HepG2 (cell line): ENCODE results near the gene SHROOM1. TPM values are rescaled to one million over a fixed set of nuclear protein-coding genes. Genes with fewer than 3 reads are reported as not detected.
A peak's percentile ranks its signal among the peaks of the same experiment; 100 is the strongest.

Experiments used
- ARNT2 ChIP-seq: sonication (generic); formaldehyde crosslinking; IDR thresholded peaks from 2 replicates; pipeline ENCODE4 v1.8.0; 2022; ENCODE audit warnings: mild to moderate bottlenecking, low read depth, missing genetic modification reagents, moderate library complexity
- CBFB ChIP-seq: sonication (generic); formaldehyde crosslinking; IDR thresholded peaks from 2 replicates; pipeline ENCODE4 v1.4.0; 2020; ENCODE audit warnings: missing genetic modification reagents
- HOXA3 ChIP-seq: sonication (generic); formaldehyde crosslinking; IDR thresholded peaks from 2 replicates; pipeline ENCODE4 v1.5.0; 2020; ENCODE audit warnings: missing genetic modification reagents
- KLF15 ChIP-seq: sonication (generic); formaldehyde crosslinking; IDR thresholded peaks from 2 replicates; pipeline ENCODE4 v1.8.1; 2023; ENCODE audit warnings: borderline replicate concordance, mild to moderate bottlenecking, inconsistent platforms, missing genetic modification reagents, mixed read lengths
- KMT2B ChIP-seq: IDR thresholded peaks from 2 replicates; pipeline ENCODE4 v1.6.1; 2016; ENCODE audit warnings: missing genetic modification reagents, missing compliant biosample characterization
- MAF1 ChIP-seq: sonication (generic); formaldehyde crosslinking; IDR thresholded peaks from 2 replicates; pipeline ENCODE4 v1.5.0; 2020; ENCODE audit warnings: missing genetic modification reagents, borderline replicate concordance
- MATR3 ChIP-seq: sonication (generic); formaldehyde crosslinking; IDR thresholded peaks from 2 replicates; pipeline ENCODE4 v1.4.0; 2020; ENCODE audit warnings: missing genetic modification reagents
- MTF2 ChIP-seq: sonication (generic); formaldehyde crosslinking; IDR thresholded peaks from 2 replicates; pipeline ENCODE4 v1.5.0; 2020; ENCODE audit warnings: missing genetic modification reagents, borderline replicate concordance
- NCOR1 ChIP-seq: fragments of 200-600 bp; sonication (generic); IDR thresholded peaks from 2 replicates; pipeline ENCODE4 v1.7.0; 2017; ENCODE audit warnings: antibody characterized with exemption, low read length, borderline replicate concordance
- POLR2AphosphoS5 ChIP-seq: IDR thresholded peaks from 2 replicates; pipeline ENCODE4 v1.6.1; 2012; ENCODE audit warnings: low read depth, low read length
- REL ChIP-seq: sonication (generic); formaldehyde crosslinking; conservative IDR thresholded peaks from 2 replicates; pipeline ENCODE4 v1.8.0; 2022; ENCODE audit warnings: mild to moderate bottlenecking, missing genetic modification reagents, moderate library complexity
- SNRNP70 ChIP-seq: fragments of 200-400 bp; formaldehyde crosslinking; IDR thresholded peaks from 2 replicates; pipeline ENCODE4 v1.6.1; 2017; ENCODE audit warnings: mild to moderate bottlenecking, low read depth, low read length, moderate library complexity
- SOX13 ChIP-seq, 3 experiments: fragments of 450-650 bp in 1 of 3; sonication (generic) in 1 of 3; formaldehyde crosslinking in 1 of 3; IDR thresholded peaks in 2 of 3; conservative IDR thresholded peaks in 1 of 3; 2 replicates each; pipeline versions ENCODE4 v1.5.0 to v1.6.1; 2016 to 2020; ENCODE audit warnings: antibody characterized with exemption in 1 of 3, mild to moderate bottlenecking in 1 of 3, missing compliant biosample characterization in 1 of 3, missing genetic modification reagents in 1 of 3, moderate library complexity in 1 of 3
- TOE1 ChIP-seq: sonication (generic); formaldehyde crosslinking; IDR thresholded peaks from 2 replicates; pipeline ENCODE4 v1.4.0; 2020; ENCODE audit warnings: mild to moderate bottlenecking, missing genetic modification reagents
- ZFP41 ChIP-seq: sonication (generic); formaldehyde crosslinking; IDR thresholded peaks from 2 replicates; pipeline ENCODE4 v1.4.0; 2020; ENCODE audit warnings: mild to moderate bottlenecking, missing genetic modification reagents, borderline replicate concordance
- ZNF12 ChIP-seq: sonication (generic); formaldehyde crosslinking; IDR thresholded peaks from 2 replicates; pipeline ENCODE4 v1.5.0; 2020; ENCODE audit warnings: missing genetic modification reagents
- ZNF232 ChIP-seq: sonication (generic); formaldehyde crosslinking; IDR thresholded peaks from 2 replicates; pipeline ENCODE4 v1.4.0; 2020; ENCODE audit warnings: missing genetic modification reagents, borderline replicate concordance
- ZNF468 ChIP-seq: sonication (generic); formaldehyde crosslinking; IDR thresholded peaks from 2 replicates; pipeline ENCODE4 v1.8.0; 2022; ENCODE audit warnings: mild to moderate bottlenecking, moderate library complexity, missing genetic modification reagents
- ZNF737 ChIP-seq: sonication (generic); formaldehyde crosslinking; IDR thresholded peaks from 2 replicates; pipeline ENCODE4 v1.5.0; 2020; ENCODE audit warnings: missing genetic modification reagents, mild to moderate bottlenecking, borderline replicate concordance
- ZNF766 ChIP-seq: sonication (generic); formaldehyde crosslinking; IDR thresholded peaks from 2 replicates; pipeline ENCODE4 v1.5.0; 2020; ENCODE audit warnings: missing genetic modification reagents, borderline replicate concordance
- ZNF850 ChIP-seq: sonication (generic); formaldehyde crosslinking; conservative IDR thresholded peaks from 2 replicates; pipeline ENCODE4 v1.9.0; 2021; ENCODE audit warnings: mild to moderate bottlenecking, missing genetic modification reagents
- ZSCAN22 ChIP-seq: sonication (generic); formaldehyde crosslinking; IDR thresholded peaks from 2 replicates; pipeline ENCODE4 v1.4.0; 2020; ENCODE audit warnings: mild to moderate bottlenecking, missing genetic modification reagents
- polyA plus RNA-seq, 8 experiments: library from polyadenylated mRNA; depleted of rRNA in 3 of 8; stranded (reverse) in 7 of 8; unstranded in 1 of 8; fragments of >200 nt; fragmentation: Illumina TruSeq in 4 of 8; extraction: Trizol in 4 of 8; gene quantifications; 2 replicates each; pipeline versions ENCODE4 v1.2.1 to v1.2.3, GENCODE V29; 2011 to 2016; ENCODE audit warnings: low read depth in 4 of 8, missing spikeins in 1 of 8, mixed read lengths in 1 of 8; ENCODE audit not compliant: insufficient read depth in 1 of 8
- total RNA-seq, 5 experiments: library from RNA; depleted of rRNA; stranded (reverse); fragments of >200 nt; fragmentation: Illumina TruSeq; extraction: Trizol; gene quantifications; 2 replicates each; pipeline ENCODE4 v1.2.3, GENCODE V29; 2016; ENCODE audit warnings: low read depth in 1 of 5
- TF ChIP-seq, protein P1 (sequence below): IDR thresholded peaks from 2 replicates; pipeline ENCODE4 v1.6.1; 2016; ENCODE audit warnings: low read depth
- TF ChIP-seq, protein P2 (sequence below): sonication (generic); formaldehyde crosslinking; IDR thresholded peaks from 2 replicates; pipeline ENCODE4 v1.4.0; 2020; ENCODE audit warnings: missing genetic modification reagents
- TF ChIP-seq, protein P3 (sequence below): sonication (generic); formaldehyde crosslinking; IDR thresholded peaks from 2 replicates; pipeline ENCODE4 v1.5.1; 2020; ENCODE audit warnings: missing genetic modification reagents, mild to moderate bottlenecking, borderline replicate concordance
- TF ChIP-seq, protein P4 (sequence below): fragments of 450-650 bp; IDR thresholded peaks from 2 replicates; pipeline ENCODE4 v1.6.1; 2017

Gene SHROOM1
- total and polyA plus RNA-seq, 2 of the 13 experiments (the other 11 are each of a cell fraction or from before 2014, with no cell fraction given), result 18.2 to 25.7 TPM

DNA sequence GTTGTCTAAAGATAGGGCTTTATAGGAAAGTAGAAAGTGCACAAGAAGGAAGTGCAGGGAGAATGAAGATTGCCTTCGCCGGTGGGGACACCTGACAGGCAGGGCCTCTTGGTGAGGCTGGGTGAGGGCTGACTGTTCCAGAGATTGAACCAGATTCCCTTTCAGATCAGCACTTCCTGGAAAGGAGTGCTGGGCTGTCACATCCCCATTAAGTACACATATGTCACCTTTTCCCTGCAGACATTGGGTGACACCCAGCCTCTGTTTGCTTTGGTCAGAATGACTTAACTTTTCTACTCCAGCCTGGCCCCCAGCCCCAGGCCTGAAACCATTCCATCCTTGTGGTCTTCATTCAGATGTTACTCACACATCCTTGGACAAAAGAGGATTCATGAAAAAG is 7.4 kb upstream of the SHROOM1 start (continued):
- TF ChIP-seq REL (CRISPR knock-in tag), result no peak
- TF ChIP-seq MTF2, result no peak
- TF ChIP-seq ZNF737 (CRISPR knock-in tag), result no peak
- peak; percentile 56; the same call in 1 of the 2 replicates for TF ChIP-seq KMT2B
- TF ChIP-seq CBFB (CRISPR knock-in tag), result 0 out of 2 replicates have a peak, but pooled peaks have one; percentile 23
- no peak for TF ChIP-seq ZFP41 (CRISPR knock-in tag)
- TF ChIP-seq NCOR1, result no peak
- TF ChIP-seq SNRNP70, result no peak
- TF ChIP-seq, protein P1, sequence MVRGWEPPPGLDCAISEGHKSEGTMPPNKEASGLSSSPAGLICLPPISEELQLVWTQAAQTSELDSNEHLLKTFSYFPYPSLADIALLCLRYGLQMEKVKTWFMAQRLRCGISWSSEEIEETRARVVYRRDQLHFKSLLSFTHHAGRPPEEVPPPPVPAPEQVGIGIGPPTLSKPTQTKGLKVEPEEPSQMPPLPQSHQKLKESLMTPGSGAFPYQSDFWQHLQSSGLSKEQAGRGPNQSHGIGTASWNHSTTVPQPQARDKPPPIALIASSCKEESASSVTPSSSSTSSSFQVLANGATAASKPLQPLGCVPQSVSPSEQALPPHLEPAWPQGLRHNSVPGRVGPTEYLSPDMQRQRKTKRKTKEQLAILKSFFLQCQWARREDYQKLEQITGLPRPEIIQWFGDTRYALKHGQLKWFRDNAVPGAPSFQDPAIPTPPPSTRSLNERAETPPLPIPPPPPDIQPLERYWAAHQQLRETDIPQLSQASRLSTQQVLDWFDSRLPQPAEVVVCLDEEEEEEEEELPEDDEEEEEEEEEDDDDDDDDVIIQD (CRISPR knock-in tag), result no peak; the same call in 1 of the 2 replicates
- no peak for TF ChIP-seq MATR3 (CRISPR knock-in tag)
- TF ChIP-seq ZNF468 (CRISPR knock-in tag), result no peak
- TF ChIP-seq, protein P2, sequence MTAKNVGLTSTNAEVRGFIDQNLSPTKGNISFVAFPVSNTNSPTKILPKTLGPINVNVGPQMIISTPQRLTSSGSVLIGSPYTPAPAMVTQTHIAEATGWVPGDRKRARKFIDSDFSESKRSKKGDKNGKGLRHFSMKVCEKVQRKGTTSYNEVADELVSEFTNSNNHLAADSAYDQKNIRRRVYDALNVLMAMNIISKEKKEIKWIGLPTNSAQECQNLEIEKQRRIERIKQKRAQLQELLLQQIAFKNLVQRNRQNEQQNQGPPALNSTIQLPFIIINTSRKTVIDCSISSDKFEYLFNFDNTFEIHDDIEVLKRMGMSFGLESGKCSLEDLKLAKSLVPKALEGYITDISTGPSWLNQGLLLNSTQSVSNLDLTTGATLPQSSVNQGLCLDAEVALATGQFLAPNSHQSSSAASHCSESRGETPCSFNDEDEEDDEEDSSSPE (CRISPR knock-in tag), result no peak; the same call in 1 of the 2 replicates
- no peak for TF ChIP-seq ZNF850
- TF ChIP-seq TOE1 (CRISPR knock-in tag), result no peak
- TF ChIP-seq POLR2AphosphoS5, result peak; percentile 75
- no peak for TF ChIP-seq ARNT2 (CRISPR knock-in tag)
- TF ChIP-seq KLF15 (CRISPR knock-in tag), result no peak
- TF ChIP-seq MAF1 (CRISPR knock-in tag), result no peak
- TF ChIP-seq, protein P3, sequence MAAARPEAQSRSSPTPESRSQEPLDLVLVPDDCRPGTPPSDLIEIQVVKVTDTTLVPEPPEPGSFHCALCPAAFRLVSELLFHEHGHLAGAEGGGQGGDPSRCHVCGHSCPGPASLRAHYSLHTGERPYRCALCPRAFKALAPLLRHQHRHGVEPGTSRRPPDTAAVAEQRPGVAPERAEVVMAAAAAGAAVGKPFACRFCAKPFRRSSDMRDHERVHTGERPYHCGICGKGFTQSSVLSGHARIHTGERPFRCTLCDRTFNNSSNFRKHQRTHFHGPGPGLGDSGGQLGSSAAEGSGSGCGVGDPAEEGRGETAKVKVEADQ, result no peak; the same call in 1 of the 2 replicates
- no peak for TF ChIP-seq ZNF12 (CRISPR knock-in tag)
- no peak for TF ChIP-seq ZSCAN22
- no peak; the same call in 1 of the 2 replicates for TF ChIP-seq HOXA3 (CRISPR knock-in tag)
- TF ChIP-seq SOX13 (IDR thresholded peaks at IDR 0.05), result peak; percentile 11; the same call in 1 of the 2 replicates
- TF ChIP-seq SOX13 (CRISPR knock-in tag; conservative IDR thresholded peaks at IDR 0.05 in 1 of 2, IDR thresholded peaks at IDR 0.05 in 1 of 2), result peak in 1 of 2 experiments; percentile 74; a peak in 1 of 4 replicates
- peak; percentile 79; the same call in 1 of the 2 replicates for TF ChIP-seq ZNF766 (CRISPR knock-in tag)
- TF ChIP-seq, protein P4, sequence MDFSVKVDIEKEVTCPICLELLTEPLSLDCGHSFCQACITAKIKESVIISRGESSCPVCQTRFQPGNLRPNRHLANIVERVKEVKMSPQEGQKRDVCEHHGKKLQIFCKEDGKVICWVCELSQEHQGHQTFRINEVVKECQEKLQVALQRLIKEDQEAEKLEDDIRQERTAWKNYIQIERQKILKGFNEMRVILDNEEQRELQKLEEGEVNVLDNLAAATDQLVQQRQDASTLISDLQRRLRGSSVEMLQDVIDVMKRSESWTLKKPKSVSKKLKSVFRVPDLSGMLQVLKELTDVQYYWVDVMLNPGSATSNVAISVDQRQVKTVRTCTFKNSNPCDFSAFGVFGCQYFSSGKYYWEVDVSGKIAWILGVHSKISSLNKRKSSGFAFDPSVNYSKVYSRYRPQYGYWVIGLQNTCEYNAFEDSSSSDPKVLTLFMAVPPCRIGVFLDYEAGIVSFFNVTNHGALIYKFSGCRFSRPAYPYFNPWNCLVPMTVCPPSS, result no peak
- peak; percentile 64; the same call in 1 of the 2 replicates for TF ChIP-seq ZNF232 (CRISPR knock-in tag)
